BE2C (cell line): ENCODE data around the gene PTCSC3.

Source experiments
- DNase-seq: peaks from one replicate; pipeline ENCODE4 v3.0.0-alpha.2; 2020
- H3K27me3 ChIP-seq: fragments of 250-450 bp; sonication (Bioruptor Pico); 2 replicates; pipeline ENCODE4 v1.5.1; 2020; ENCODE audit warnings: mild to moderate bottlenecking
- H3K36me3 ChIP-seq: fragments of 250-450 bp; sonication (Bioruptor Pico); 2 replicates; pipeline ENCODE4 v1.5.1; 2020; ENCODE audit warnings: mild to moderate bottlenecking
- H3K4me1 ChIP-seq: fragments of 250-450 bp; sonication (Bioruptor Pico); 2 replicates; pipeline ENCODE4 v1.5.1; 2020
- H3K4me3 ChIP-seq: 2 replicates; pipeline ENCODE4 v1.5.1; 2011; ENCODE audit warnings: low read depth, low read length
- H3K9me3 ChIP-seq: fragments of 250-450 bp; sonication (Bioruptor Pico); 2 replicates; pipeline ENCODE4 v1.5.1; 2020
- CTCF ChIP-seq: IDR thresholded peaks from 2 replicates; pipeline ENCODE4 v1.5.1; 2012; ENCODE audit warnings: mild to moderate bottlenecking, low read depth, low read length

PTCSC3 gene

DNA sequence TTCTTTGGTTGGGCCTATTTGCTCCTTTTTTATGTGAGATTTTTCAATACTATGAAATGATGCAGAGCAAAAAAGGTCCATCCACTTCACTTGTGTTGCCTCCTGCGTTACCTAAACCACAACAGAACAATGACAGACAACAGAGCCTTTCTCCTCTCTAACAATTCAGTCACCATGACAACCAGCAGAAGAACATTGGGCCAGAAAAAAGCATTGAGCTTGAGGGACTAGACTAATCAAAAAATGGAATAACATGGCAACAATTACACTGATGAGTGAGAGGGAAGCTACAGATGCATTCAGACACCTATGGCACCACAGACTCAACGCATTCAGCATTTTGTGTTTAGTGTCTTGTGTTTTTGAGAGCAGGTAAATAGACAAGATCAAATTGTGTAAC lies 44.6 kb upstream of the PTCSC3 start:
- H3K27me3 ChIP-seq = peaks cover 38% of the 10 kb centered on the region
- H3K4me1 ChIP-seq = no peaks in the 10 kb centered on the region
- H3K4me3 ChIP-seq = no peak overlapping the region
- TF ChIP-seq CTCF = no peak
- DNase-seq = no peak
- no peaks in the 10 kb centered on the region for H3K36me3 ChIP-seq
- no peaks in the 10 kb centered on the region for H3K9me3 ChIP-seq

- TF ChIP-seq CTCF = no peak
- Histone ChIP-seq H3K9me3 (no peaks in the 10 kb centered on the region), H3K27me3 (peaks cover 40% of the 10 kb centered on the region), H3K4me3 (no peak overlapping the region), H3K4me1 (no peaks in the 10 kb centered on the region), H3K36me3 (no peaks in the 10 kb centered on the region)
- no peak for DNase-seq
Observed at GRCh38 chr14:36217732-36218131, 41.2 kb upstream of the PTCSC3 start.

- peaks cover 35% of the 10 kb centered on the region for H3K27me3 ChIP-seq
- TF ChIP-seq CTCF = no peak
Observed at GRCh38 chr14:36217027-36217426, 40.5 kb upstream of the PTCSC3 start.

GRCh38 chr14:36215217-36215598 lies 38.7 kb upstream of the PTCSC3 start:
- DNase-seq = no peak
- no peaks in the 10 kb centered on the region for H3K9me3 ChIP-seq
- H3K4me3 ChIP-seq = no peak overlapping the region
- H3K4me1 ChIP-seq = no peaks in the 10 kb centered on the region
- peaks cover 35% of the 10 kb centered on the region for H3K27me3 ChIP-seq
- TF ChIP-seq CTCF = no peak
- no peaks in the 10 kb centered on the region for H3K36me3 ChIP-seq

More at GRCh38 chr14:36217027-36217426, 40.5 kb upstream of the PTCSC3 start:
- no peaks in the 10 kb centered on the region for H3K4me1 ChIP-seq
- H3K9me3 ChIP-seq = no peaks in the 10 kb centered on the region
- H3K4me3 ChIP-seq = no peak overlapping the region
- DNase-seq = no peak
- no peaks in the 10 kb centered on the region for H3K36me3 ChIP-seq

GRCh38 chr14:36214476-36215216 lies 38.1 kb upstream of the PTCSC3 start:
- no peak for TF ChIP-seq CTCF

GRCh38 chr14:36212987-36213386 lies 36.5 kb upstream of the PTCSC3 start:
- Histone ChIP-seq H3K27me3 (peaks cover 29% of the 10 kb centered on the region), H3K36me3 (no peaks in the 10 kb centered on the region), H3K4me3 (no peak overlapping the region), H3K9me3 (no peaks in the 10 kb centered on the region), H3K4me1 (no peaks in the 10 kb centered on the region)
- TF ChIP-seq CTCF = no peak
- no peak for DNase-seq

More at GRCh38 chr14:36214476-36215216, 38.1 kb upstream of the PTCSC3 start:
- Histone ChIP-seq H3K9me3 (no peaks in the 10 kb centered on the region), H3K27me3 (peaks cover 35% of the 10 kb centered on the region), H3K36me3 (no peaks in the 10 kb centered on the region), H3K4me3 (no peak overlapping the region), H3K4me1 (no peaks in the 10 kb centered on the region)
- no peak for DNase-seq
